Measurements from ENCODE around the gene GPN1.
"Not testable (repeated sequence)": the region's sequence is repeated elsewhere in the genome, so short reads cannot be mapped to it uniquely, and the experiment has no call there.

GPN1 gene

GRCh38 chr2:27613985-27614384 is 14.9 kb upstream of the GPN1 start:
- TF ChIP-seq CTCF (IDR thresholded peaks at IDR 0.05; ENCODE audit: borderline replicate concordance, insufficient read depth, low read depth, low read length): no peak
- H3K4me3 ChIP-seq (ENCODE audit: low read depth, low read length): no peak overlapping the region

GRCh38 chr2:27615316-27615715 is 13.5 kb upstream of the GPN1 start:
- no peak overlapping the region for H3K4me3 ChIP-seq (ENCODE audit: low read depth, low read length)
- no peak for TF ChIP-seq CTCF (IDR thresholded peaks at IDR 0.05; ENCODE audit: borderline replicate concordance, insufficient read depth, low read depth, low read length)

- H3K4me3 ChIP-seq (ENCODE audit: low read depth, low read length): no peak overlapping the region
- TF ChIP-seq CTCF (IDR thresholded peaks at IDR 0.05; ENCODE audit: borderline replicate concordance, insufficient read depth, low read depth, low read length): no peak
Measured at GRCh38 chr2:27621524-27621923, 7.3 kb upstream of the GPN1 start.

GRCh38 chr2:27622921-27623384 is 5.9 kb upstream of the GPN1 start:
- no peak overlapping the region for H3K4me3 ChIP-seq (ENCODE audit: low read depth, low read length)
- no peak for TF ChIP-seq CTCF (IDR thresholded peaks at IDR 0.05; ENCODE audit: borderline replicate concordance, insufficient read depth, low read depth, low read length)

GRCh38 chr2:27624943-27625342 is 3.9 kb upstream of the GPN1 start:
- no peak overlapping the region for H3K4me3 ChIP-seq (ENCODE audit: low read depth, low read length)
- TF ChIP-seq CTCF (IDR thresholded peaks at IDR 0.05; ENCODE audit: borderline replicate concordance, insufficient read depth, low read depth, low read length): no peak

- H3K4me3 ChIP-seq (ENCODE audit: low read depth, low read length): not testable (repeated sequence)
Measured at GRCh38 chr2:27626323-27626722, 2.5 kb upstream of the GPN1 start.

- not testable (repeated sequence) for H3K4me3 ChIP-seq (ENCODE audit: low read depth, low read length)
Measured at GRCh38 chr2:27626921-27627320, 1.9 kb upstream of the GPN1 start.

- TF ChIP-seq CTCF (IDR thresholded peaks at IDR 0.05; ENCODE audit: borderline replicate concordance, insufficient read depth, low read depth, low read length): no peak
- H3K4me3 ChIP-seq (ENCODE audit: low read depth, low read length): peak overlapping the region; percentile 62
Measured at GRCh38 chr2:27627963-27628766, 685 bp upstream of the GPN1 start.

- H3K4me3 ChIP-seq (ENCODE audit: low read depth, low read length): not testable (repeated sequence)
Measured at GRCh38 chr2:27630257-27630656, 1.4 kb downstream of the GPN1 start.
